Measurements from ENCODE around the gene EID3. TPM values are rescaled to one million over a fixed set of nuclear protein-coding genes. Genes with fewer than 3 reads are reported as not detected.

EID3 gene
- total RNA-seq, 2 donors from 2014 or later, result 2.9 to 4.6 TPM

DNA sequence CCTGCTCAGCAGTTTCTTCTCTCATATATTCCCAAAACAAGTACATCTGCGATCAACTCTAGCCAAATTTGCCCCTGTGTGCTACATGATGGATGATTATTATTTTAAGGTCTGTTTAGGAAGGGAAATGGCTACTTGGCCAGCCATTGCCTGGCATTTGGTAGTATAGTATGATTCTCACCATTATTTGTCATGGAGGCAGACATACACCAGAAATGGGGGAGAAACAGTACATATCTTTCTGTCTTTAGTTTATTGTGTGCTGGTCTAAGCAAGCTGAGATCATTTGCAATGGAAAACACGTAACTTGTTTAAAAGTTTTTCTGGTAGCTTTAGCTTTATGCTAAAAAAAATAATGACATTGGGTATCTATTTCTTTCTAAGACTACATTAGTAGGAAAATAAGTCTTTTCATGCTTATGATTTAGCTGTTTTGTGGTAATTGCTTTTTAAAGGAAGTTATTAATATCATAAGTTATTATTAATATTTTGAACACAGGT is 45.5 kb downstream of the EID3 start:
- intact Hi-C loops (cut with DNase I), result no loop called here
- Histone ChIP-seq H3K27ac (no peak overlapping the region), H3K9me3 (no peaks in the 10 kb centered on the region), H3K4me1 (no peaks in the 10 kb centered on the region), H3K4me3 (no peak overlapping the region), H3K36me3 (replicated peaks in 1 of 2; ENCODE audit: insufficient read depth in 1 of 2, low read depth in 2 of 2) (peaks cover 0 to 15% of the 10 kb centered on the region in 2 donors), H3K27me3 (no peaks in the 10 kb centered on the region)
- TF ChIP-seq, protein P1, sequence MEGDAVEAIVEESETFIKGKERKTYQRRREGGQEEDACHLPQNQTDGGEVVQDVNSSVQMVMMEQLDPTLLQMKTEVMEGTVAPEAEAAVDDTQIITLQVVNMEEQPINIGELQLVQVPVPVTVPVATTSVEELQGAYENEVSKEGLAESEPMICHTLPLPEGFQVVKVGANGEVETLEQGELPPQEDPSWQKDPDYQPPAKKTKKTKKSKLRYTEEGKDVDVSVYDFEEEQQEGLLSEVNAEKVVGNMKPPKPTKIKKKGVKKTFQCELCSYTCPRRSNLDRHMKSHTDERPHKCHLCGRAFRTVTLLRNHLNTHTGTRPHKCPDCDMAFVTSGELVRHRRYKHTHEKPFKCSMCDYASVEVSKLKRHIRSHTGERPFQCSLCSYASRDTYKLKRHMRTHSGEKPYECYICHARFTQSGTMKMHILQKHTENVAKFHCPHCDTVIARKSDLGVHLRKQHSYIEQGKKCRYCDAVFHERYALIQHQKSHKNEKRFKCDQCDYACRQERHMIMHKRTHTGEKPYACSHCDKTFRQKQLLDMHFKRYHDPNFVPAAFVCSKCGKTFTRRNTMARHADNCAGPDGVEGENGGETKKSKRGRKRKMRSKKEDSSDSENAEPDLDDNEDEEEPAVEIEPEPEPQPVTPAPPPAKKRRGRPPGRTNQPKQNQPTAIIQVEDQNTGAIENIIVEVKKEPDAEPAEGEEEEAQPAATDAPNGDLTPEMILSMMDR (IDR thresholded peaks at IDR 0.05), result no peak
- TF ChIP-seq POLR2A (IDR thresholded peaks at IDR 0.05), result no peak
- ATAC-seq, result no peak
- WGBS, 2 donors, result 94 to 97% methylated on average over 2 of the region's 2 CpGs
- DNase-seq, result no peak

GRCh38 chr12:104350211-104351056 is 46.9 kb downstream of the EID3 start:
- no peak overlapping the region for H3K4me3 ChIP-seq
- H3K4me1 ChIP-seq, result no peaks in the 10 kb centered on the region
- no peak for DNase-seq
- WGBS, 2 donors, result 90 to 92% methylated on average over 8 of the region's 8 CpGs
- no peaks in the 10 kb centered on the region for H3K27me3 ChIP-seq
- H3K36me3 ChIP-seq (replicated peaks in 1 of 2; ENCODE audit: insufficient read depth in 1 of 2, low read depth in 2 of 2), result peaks cover 0 to 15% of the 10 kb centered on the region in 2 donors
- H3K27ac ChIP-seq, result no peak overlapping the region
- TF ChIP-seq POLR2A (IDR thresholded peaks at IDR 0.05), result no peak
- TF ChIP-seq, protein P1 (IDR thresholded peaks at IDR 0.05), result no peak
- no peaks in the 10 kb centered on the region for H3K9me3 ChIP-seq
- intact Hi-C loops (cut with DNase I), result no loop called here
- ATAC-seq, result no peak

- intact Hi-C loops (cut with DNase I), result no loop called here
- Histone ChIP-seq H3K4me1 (no peaks in the 10 kb centered on the region), H3K27ac (no peak overlapping the region), H3K9me3 (no peaks in the 10 kb centered on the region), H3K36me3 (replicated peaks in 1 of 2; ENCODE audit: insufficient read depth in 1 of 2, low read depth in 2 of 2) (peaks cover 0 to 15% of the 10 kb centered on the region in 2 donors), H3K27me3 (no peaks in the 10 kb centered on the region), H3K4me3 (no peak overlapping the region)
- TF ChIP-seq, protein P1 (IDR thresholded peaks at IDR 0.05), result no peak
- no peak for TF ChIP-seq POLR2A (IDR thresholded peaks at IDR 0.05)
- ATAC-seq (no peak), DNase-seq (no peak)
- 95% methylated on average over 4 of the region's 4 CpGs for WGBS, 2 donors
Observed at GRCh38 chr12:104351057-104351983, 47.8 kb downstream of the EID3 start.

GRCh38 chr12:104352106-104352713 is 48.7 kb downstream of the EID3 start:
- 90 to 93% methylated on average over 3 of the region's 3 CpGs for WGBS, 2 donors
- no peaks in the 10 kb centered on the region for H3K27me3 ChIP-seq
- no peak for TF ChIP-seq POLR2A (IDR thresholded peaks at IDR 0.05)
- TF ChIP-seq, protein P1 (IDR thresholded peaks at IDR 0.05), result no peak
- no peak overlapping the region for H3K4me3 ChIP-seq
- intact Hi-C loops (cut with DNase I), result no loop called here
- ATAC-seq (no peak), DNase-seq (no peak)
- H3K27ac ChIP-seq, result no peak overlapping the region
- no peaks in the 10 kb centered on the region for H3K9me3 ChIP-seq
- no peaks in the 10 kb centered on the region for H3K4me1 ChIP-seq
- H3K36me3 ChIP-seq (replicated peaks in 1 of 2; ENCODE audit: insufficient read depth in 1 of 2, low read depth in 2 of 2), result peaks cover 0 to 15% of the 10 kb centered on the region in 2 donors
